Activated T-cell treated with anti-CD3 and anti-CD28 coated beads for 1 hour (primary cell): ENCODE measurements around the gene SKI.
"Not testable (repeated sequence)": the region's sequence is repeated elsewhere in the genome, so short reads cannot be mapped to it uniquely, and the experiment has no call there.

Source experiments
- DNase-seq: peaks from one replicate; pipeline ENCODE4 v3.0.0-alpha.2; 2020; ENCODE audit warnings: low read depth

Gene SKI

DNA sequence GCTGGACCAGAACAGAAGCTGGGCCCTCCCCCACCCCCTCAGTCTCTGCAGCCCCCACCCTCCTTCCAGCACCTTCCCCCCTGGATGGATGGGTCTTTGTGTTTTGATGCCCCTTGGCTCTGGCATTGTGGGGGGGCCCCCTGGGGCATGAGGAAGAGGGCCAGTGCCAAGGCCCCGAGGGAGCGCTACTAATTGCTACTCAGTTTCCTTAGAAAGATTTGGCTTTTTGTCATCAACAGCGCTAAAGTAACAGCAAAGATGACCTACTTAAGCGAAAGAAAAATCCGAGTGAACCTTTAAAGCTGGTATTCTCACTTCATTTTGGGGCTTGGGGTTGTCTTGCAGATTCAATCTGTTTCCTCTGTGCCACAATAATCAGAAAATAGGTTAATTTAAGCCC lies 63.5 kb downstream of the SKI start:
- DNase-seq = no peak

DNA sequence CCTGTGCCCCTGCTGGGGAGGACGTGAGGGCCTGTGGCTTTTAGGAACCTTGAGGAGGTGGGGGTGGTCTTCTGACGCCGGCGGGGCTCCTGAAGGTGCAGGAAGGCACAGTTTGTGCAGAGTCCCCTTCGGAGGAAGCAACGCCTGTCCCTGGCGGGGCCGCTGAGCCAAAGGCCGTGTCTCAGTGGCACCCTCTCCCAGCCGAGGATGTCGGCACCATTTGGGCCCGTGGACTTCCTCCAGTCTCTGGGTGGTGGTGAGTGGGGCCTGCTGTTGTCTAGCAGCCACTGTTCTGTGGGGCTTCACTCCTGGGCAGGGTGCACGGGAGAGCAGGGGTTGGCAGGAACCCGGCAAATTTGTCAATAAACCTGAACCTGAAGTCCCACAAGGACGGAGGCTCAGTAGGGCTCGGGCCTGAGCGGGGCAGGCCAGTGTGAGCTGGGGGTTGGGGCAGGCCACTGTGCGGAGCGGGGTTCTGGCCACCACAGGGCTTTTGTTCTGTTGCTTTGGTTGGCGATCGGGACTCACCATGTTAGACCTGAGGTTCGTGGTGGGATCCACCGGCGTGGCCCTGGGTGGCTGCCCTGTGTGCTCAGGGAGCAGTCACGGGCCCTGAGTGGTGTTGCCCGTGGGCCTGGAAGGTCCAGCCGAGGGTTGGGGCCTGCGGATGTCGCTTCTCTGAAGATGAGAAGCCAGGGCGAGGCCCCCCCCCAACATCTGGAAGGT lies 64.8 kb downstream of the SKI start:
- no peak for DNase-seq

DNA sequence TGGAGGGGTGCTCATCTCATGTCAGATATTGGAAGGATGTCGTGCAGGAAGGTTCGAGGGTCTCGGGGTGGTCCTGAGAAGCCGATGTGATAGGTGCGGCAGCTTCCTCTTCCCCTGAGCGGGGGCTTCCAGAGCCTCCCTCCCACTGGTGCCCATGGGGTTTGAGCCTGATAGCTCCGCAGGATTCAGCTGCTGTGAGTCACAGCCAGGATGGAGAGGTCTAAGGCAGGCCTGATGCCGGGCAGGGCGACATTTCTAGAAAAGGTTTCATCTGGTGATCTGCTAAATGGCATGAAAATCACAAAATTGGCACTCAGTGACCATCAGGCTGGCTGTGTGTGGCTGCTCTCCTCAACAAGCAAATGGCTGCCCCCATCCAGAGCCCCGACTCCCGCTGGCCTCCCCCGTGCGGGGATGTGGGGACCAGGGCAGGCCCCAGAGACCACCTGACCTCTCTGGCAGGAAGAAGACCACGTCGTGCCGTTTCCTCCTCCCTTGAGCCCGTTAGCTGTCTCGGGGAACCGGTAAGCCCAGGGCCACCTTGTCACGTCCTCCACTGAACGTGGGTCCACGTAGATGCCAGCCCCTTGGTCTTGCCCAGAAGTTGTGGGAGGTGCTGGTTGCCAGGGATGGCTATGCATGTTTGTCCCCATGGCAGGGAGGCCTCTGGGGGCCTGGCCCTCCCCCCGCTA lies 66.1 kb downstream of the SKI start:
- DNase-seq = no peak

GRCh38 chr1:2294725-2295078 lies 66.6 kb downstream of the SKI start:
- no peak for DNase-seq

DNA sequence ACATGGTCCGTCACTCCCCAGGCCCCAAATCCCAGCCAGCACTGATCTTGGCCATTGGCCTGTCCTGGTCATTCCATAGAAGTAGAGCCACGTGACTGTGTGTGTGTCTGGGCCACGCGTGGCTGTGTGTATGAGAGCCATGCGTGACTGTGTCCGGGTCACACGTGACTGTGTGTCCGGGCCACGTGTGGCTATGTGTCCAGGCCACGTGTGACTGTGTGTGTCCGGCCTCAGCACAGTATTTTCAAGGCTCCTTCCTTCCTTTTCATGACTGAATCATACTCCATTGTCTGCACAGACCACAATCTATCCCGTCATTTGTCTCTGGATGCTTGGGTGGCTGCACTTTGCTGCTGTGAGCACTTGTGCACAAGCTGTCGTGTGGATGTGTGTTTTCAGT lies 67.4 kb downstream of the SKI start:
- DNase-seq = no peak

DNA sequence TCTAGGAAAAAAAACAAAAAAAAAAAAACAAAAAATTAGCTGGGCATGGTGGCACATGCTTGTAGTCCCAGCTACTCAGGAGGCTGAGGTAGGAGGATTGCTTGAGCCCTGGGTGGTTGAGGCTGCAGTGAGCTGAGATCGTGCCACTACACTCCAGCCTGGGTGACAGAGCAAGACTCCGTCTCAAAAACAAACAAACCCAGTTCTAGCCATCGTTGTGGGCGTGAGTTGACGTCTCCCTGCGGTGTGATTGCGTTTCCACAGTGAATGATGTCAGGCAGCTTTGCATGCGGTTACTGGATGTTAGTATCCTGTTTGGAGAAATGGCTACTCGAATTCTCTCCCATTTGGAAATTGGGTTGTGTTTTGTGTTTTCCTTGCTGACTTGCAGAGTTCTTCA lies 68.1 kb downstream of the SKI start:
- DNase-seq = not testable (repeated sequence)

GRCh38 chr1:2296614-2297013 lies 68.5 kb downstream of the SKI start:
- DNase-seq = no peak

GRCh38 chr1:2297246-2298011 lies 69.3 kb downstream of the SKI start:
- DNase-seq = no peak

GRCh38 chr1:2298685-2299084 lies 70.6 kb downstream of the SKI start:
- no peak for DNase-seq

DNA sequence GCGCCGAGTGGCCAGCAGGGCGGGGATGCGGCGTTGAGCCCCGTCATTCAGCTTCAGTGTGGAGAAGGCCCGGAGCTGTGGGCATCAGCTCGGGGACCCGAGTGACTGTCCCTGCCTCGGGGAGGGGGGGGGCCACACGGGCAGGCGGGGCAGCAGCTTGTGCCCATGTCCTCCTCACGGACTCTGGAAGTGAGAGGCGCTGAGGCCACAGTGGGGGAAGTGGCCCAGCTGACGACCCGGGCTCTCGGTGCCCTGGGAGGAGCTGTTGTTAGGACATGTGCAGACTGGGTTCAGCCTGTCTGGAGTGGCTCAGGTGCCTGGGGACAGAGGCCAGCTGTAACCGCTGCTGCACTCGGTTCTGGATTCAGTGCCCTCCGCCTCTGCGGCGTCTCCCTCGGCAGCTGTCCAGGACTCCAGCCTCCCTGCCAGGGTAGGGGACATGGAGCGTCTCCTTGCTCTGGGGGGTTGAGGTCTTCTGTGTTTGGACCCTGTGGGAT lies 71.1 kb downstream of the SKI start:
- DNase-seq = no peak

DNA sequence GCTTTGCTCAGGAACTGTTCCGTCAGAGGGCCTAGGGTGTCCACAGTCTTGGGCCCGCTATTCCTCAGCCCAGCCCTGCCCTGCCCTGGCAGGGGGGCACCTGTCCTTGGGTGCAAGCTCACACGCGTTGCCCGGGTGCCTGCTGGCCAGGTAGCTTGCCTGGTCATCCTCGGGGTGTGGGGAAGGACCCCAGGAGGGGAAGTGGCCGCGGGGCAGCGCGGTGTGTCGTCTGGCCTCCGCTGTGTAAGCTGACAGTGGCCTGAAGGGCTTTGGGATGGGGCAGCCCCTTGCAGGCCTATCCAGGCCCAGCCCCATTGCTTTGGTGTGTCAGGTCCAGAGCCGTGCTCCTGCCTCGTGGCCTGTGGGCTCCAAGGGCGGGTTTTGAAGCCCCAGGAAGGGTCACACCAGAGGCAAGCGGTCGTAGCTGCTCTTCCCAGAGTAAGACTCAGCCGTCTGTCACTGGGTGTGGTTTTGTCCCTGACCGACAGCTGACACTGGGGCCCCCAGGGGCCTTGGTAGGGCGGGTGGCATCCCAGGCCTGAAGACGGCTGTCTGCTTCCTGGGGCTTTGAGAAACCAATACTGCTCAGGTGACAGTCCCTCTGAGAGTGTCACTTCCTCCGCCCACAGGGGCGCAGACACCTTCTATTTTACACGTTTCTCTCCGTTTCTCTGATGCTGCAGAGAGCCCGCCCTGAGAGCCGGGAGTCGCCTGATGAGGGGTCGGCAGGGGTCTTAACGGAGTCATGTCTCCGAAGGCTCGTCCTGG lies 72.1 kb downstream of the SKI start:
- peak; percentile 57 for DNase-seq

GRCh38 chr1:2300851-2301606 lies 72.9 kb downstream of the SKI start:
- peak; percentile 85 for DNase-seq

- DNase-seq = no peak
These were observed 73.6 kb downstream of the SKI start for GRCh38 chr1:2301607-2302291.

GRCh38 chr1:2302292-2302925 lies 74.3 kb downstream of the SKI start:
- DNase-seq = no peak

GRCh38 chr1:2303016-2303775 lies 75.1 kb downstream of the SKI start:
- no peak for DNase-seq

DNA sequence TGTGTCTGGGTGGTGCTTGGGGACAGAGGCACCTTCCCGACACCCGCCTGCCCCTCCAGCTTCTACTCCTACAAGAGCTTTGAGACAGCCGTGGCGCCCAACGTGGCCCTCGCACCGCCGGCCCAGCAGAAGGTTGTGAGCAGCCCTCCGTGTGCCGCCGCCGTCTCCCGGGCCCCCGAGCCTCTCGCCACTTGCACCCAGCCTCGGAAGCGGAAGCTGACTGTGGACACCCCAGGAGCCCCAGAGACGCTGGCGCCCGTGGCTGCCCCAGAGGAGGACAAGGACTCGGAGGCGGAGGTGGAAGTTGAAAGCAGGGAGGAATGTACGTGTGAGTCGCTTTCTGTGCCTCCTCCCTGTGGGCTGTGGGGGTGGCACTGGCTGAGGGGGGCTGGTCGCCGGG lies 75.7 kb downstream of the SKI start:
- DNase-seq = no peak

- no peak for DNase-seq
These were observed 76.2 kb downstream of the SKI start for GRCh38 chr1:2304282-2304681.

- DNase-seq = no peak
These were observed 77.0 kb downstream of the SKI start for GRCh38 chr1:2304921-2305681.
